T47D (cell line): ENCODE results near the gene TCFL5.

Experiments
- DNase-seq, 2 experiments: peaks; one replicate each; pipeline versions ENCODE4 v3.0.0 to v3.0.0-alpha.2; 2011 to 2012; ENCODE audit warnings: low read depth in 1 of 2, low spot score in 1 of 2
- JUND ChIP-seq: IDR thresholded peaks from 2 replicates; pipeline ENCODE4 v1.6.1; 2012; ENCODE audit warnings: low read depth
- in situ Hi-C: cut with HindIII; loops from 2 replicates; pipeline ENCODE4 v1.10.0; 2016; ENCODE audit warnings: low sequenced_read_pairs, low pct_unique_long_range_greater_than_20kb

TCFL5 gene

GRCh38 chr20:62900692-62901584 is 39.3 kb upstream of the TCFL5 start:
- TF ChIP-seq JUND = 0 out of 2 replicates have a peak, but pooled peaks have one; percentile 17
- peak; percentile 93 to 95 for DNase-seq
- in situ Hi-C loops = no loop called here

DNA sequence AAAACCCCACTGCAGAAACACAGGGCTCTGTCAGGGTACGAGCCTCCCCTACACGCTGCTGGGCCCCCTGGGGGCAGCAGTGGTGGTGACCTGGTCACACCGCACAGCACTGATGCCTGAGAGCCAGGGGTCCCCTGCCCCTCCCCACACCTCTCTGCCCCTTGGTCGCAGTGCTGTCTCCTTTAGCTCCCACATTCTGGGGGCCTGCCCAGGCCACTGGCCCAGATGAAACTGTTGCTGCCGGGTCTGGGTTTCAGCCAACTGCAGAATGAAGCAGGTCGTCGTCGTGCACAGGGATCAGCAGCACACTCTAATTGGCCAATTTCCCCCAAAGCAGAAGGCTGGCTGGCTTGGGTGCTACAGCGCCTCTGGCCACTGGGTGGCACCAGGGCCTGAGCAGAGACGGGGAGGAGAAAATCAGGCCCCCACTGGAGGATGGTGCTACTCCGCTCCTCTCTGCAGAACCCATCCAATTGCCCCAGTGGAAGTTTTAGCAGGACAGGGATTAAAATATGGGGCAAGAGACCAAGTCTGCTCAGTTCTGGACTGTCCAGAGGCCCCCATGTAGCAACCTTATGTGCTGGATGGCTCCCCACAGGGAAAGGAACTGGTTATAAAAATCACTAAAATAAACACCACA is 38.5 kb upstream of the TCFL5 start:
- peak; percentile 20; the same call in 1 of the 2 replicates for TF ChIP-seq JUND
- DNase-seq = peak; percentile 84 to 94
- in situ Hi-C loops = no loop called here

DNA sequence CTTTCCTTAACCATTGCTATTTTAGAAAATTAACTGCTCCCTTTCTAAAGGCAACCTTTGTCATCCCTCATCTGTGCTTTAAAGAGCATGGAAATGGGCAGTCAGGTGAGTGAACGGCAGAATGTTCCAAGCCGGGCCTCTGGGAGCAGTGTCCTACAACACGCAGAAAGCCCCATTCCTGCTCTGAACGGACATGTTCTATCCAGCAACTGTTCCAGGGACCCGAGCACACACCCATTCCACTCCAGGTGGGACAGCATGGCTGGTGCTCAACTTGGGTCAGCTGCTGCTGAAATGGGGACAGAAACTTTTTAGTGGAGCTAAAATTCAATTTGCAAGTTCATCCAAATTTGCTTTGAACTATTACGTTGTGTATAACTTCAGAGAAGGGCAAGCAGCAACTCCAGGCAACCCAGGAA is 38.0 kb upstream of the TCFL5 start:
- in situ Hi-C loops = no loop called here
- DNase-seq = peak in 1 of 2 experiments; percentile 41
- no peak for TF ChIP-seq JUND

DNA sequence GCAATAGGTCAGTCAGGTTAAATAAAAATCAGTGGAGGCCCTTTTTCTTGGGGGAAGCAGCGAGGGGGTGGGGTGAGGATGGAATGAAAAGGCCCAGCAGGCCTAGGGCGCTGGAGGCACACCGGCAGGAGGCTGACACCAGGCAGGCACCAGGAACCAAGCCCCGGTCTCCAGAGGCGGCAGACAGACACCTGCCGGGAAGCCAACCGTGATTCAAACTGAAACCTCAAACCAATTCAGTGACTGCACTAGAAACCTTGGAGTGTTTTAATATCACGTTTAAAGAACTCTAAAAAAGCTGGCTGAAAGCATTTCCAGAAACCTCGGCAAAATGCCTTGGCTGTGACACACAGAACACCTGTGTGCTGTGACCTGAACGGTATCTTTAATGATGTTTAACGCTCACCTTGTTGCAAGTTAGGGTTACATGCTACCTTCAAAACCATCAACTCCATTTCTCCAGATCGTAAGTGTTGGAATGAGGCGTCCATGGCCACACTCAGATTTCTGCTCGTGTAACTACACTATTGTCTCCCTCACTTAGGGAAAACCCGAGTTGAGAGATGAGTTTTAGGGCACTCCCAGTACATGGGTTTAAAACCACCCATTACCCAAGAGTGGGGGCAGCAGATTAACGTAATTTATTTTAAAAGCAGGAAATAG is 37.5 kb upstream of the TCFL5 start:
- DNase-seq = no peak
- in situ Hi-C loops = no loop called here

GRCh38 chr20:62898093-62898964 is 36.7 kb upstream of the TCFL5 start:
- in situ Hi-C loops = no loop called here
- no peak for TF ChIP-seq JUND
- DNase-seq = no peak

More for the DNA sequence above, 37.5 kb upstream of the TCFL5 start:
- no peak for TF ChIP-seq JUND

- in situ Hi-C loops = no loop called here
- no peak for TF ChIP-seq JUND
These were observed 36.0 kb upstream of the TCFL5 start for GRCh38 chr20:62897666-62898065.

DNA sequence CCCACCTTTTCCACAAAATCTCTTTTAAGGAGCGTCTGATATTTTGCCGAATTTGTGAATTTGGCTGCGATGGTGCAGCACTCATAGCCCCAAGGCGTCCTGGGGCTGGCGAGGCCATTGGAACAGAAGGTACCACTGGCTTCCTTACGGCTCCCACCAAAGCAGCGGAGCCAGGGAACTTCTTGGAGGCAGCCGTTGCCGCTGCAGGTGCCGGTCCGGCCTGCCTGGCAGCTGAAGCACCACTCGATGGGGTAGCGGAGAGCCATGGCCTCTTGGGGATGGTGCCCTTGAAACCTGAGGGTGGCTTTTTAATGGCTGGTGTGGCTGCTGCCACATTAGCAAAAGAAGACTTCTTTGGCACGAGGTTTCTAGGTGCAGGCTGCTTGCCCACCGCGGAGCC is 34.9 kb upstream of the TCFL5 start:
- DNase-seq = no peak
- no peak for TF ChIP-seq JUND
- in situ Hi-C loops = no loop called here

More at GRCh38 chr20:62897666-62898065, 36.0 kb upstream of the TCFL5 start:
- no peak for DNase-seq

GRCh38 chr20:62895539-62895938 is 33.9 kb upstream of the TCFL5 start:
- no peak for DNase-seq
- TF ChIP-seq JUND = no peak
- in situ Hi-C loops = no loop called here

DNA sequence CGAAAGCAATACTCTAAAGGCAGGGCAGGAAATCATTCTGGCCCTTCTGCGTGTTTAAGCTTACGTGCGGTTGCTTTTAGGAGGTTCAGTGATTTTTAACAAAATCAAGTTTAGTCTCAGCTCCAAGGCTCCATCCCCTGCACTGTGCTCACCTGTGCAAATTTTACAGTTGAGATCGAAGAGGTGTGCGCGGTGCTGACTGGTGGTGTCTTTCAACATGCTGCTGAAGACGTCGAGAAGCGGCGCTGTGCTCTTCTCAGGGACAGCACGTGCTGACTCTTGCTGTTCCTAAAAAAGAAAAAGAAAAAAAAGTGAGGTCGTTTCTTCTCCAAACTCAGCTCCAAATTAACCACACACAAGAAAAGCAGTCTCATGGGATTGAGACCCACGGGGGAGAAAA is 32.6 kb upstream of the TCFL5 start:
- DNase-seq = no peak
- no peak for TF ChIP-seq JUND
- in situ Hi-C loops = no loop called here

DNA sequence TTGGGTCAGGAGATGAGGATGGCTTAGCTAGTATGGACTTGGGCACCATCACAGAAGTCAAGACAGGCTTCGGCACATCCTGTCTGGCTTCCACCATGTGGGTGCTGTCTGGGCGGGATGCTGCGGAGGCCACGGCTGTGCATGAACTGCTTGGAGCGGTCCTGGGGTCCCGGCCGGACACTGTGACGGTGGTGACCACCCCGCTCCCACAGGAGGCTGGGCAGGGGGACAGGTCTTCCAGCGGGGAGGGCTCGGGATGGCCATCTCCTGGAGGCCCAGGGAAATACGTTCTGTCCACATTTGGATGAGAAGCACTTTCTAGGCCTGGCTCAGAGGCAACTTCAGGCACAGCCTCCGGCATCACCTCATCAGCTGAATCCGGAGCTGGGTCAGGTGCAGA is 32.1 kb upstream of the TCFL5 start:
- in situ Hi-C loops = no loop called here
- DNase-seq = no peak
- TF ChIP-seq JUND = no peak

GRCh38 chr20:62892348-62893304 is 31.0 kb upstream of the TCFL5 start:
- in situ Hi-C loops = no loop called here
- DNase-seq = no peak
- no peak for TF ChIP-seq JUND
